K562 treated with DMSO at 1 percent for 24 hours (cell line): ENCODE results near the gene NRROS. TPM values are rescaled to one million over a fixed set of nuclear protein-coding genes. Genes with fewer than 3 reads are reported as not detected.

ENCODE experiments used
- total RNA-seq: library from RNA; unstranded; fragments of 300-600 nt; gene quantifications from 2 replicates; pipeline ENCODE4 v1.2.3, GENCODE V29; 2022; ENCODE audit warnings: low read depth; ENCODE audit not compliant: insufficient read depth

The NRROS gene
- total RNA-seq, result 12.1 and 12.3 TPM in 2 replicates

DNA sequence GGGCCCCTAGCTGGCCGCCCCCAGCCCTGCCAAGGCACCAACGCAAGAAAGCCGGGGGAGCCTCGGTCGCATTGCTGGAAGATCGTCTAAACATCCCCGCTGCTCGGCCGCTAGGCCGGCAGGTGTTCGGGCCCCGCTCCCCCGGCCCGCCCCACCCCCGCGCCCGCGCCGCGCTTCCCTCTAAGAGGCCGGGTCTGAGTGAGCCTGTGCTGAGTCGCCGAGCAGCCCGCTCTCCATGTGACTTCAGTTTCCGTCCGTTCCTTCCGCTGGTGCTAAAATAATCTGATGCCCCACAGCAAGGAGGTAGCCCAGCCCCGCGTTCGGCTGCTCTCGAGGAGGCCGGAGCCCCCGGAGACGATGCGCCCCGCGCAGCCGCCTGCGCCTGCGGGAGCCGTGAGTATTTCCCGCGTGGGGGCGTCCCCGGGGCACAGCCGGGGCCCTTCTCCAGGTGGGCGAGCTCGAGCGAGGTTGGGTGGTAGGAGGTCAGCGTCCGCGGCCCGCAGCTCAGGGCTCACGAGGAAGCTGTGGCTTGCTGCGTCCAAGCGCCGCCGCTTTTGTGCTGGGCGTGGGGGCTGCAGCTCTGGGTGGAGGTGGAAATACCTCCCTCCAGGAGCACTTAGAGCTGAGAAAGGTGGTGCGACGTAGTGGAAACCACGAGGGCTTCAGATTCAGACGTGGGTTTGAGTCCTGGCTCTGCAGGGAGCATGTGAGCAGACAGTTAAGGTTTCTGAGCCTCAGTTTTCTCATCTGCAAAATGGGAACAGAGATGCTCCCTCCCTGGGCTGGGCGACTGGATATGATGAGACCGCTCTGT lies at the start of gene NRROS:
TSS of gene NRROS (plus strand) at position 212 of the 814 bp plus-strand sequence. CDS start 14,846 bp downstream, outside the sequence.

Other genes with a start within 250 kb of the NRROS start
- 9.9 and 11.1 TPM in 2 replicates for gene UBXN7, start 207.3 kb upstream of the NRROS start, total RNA-seq
- gene RNF168, start 135.9 kb upstream of the NRROS start, total RNA-seq, result 12.6 and 13.0 TPM in 2 replicates
- gene SMCO1, start 124.3 kb upstream of the NRROS start, total RNA-seq, result not detected in 2 replicates
- 15.0 and 16.8 TPM in 2 replicates for gene WDR53, start 71.1 kb upstream of the NRROS start, total RNA-seq
- gene FBXO45, start 71.0 kb upstream of the NRROS start, total RNA-seq, result 9.6 and 10.8 TPM in 2 replicates
- 5.1 and 5.6 TPM in 2 replicates for gene CEP19, start 72.6 kb downstream of the NRROS start, total RNA-seq
- gene PIGX, start 72.7 kb downstream of the NRROS start, total RNA-seq, result 33.0 and 37.8 TPM in 2 replicates
- 24.4 and 24.6 TPM in 2 replicates for gene PAK2, start 100.2 kb downstream of the NRROS start, total RNA-seq
- gene SENP5, start 228.2 kb downstream of the NRROS start, total RNA-seq, result 13.6 and 18.3 TPM in 2 replicates